Measurements from ENCODE around the gene TSPAN16. TPM values are rescaled to one million over a fixed set of nuclear protein-coding genes. Genes with fewer than 3 reads are reported as not detected.
"Not testable (repeated sequence)": the region's sequence is repeated elsewhere in the genome, so short reads cannot be mapped to it uniquely, and the experiment has no call there.

Gene TSPAN16
- total RNA-seq, 3 donors from 2014 or later = not detected

DNA sequence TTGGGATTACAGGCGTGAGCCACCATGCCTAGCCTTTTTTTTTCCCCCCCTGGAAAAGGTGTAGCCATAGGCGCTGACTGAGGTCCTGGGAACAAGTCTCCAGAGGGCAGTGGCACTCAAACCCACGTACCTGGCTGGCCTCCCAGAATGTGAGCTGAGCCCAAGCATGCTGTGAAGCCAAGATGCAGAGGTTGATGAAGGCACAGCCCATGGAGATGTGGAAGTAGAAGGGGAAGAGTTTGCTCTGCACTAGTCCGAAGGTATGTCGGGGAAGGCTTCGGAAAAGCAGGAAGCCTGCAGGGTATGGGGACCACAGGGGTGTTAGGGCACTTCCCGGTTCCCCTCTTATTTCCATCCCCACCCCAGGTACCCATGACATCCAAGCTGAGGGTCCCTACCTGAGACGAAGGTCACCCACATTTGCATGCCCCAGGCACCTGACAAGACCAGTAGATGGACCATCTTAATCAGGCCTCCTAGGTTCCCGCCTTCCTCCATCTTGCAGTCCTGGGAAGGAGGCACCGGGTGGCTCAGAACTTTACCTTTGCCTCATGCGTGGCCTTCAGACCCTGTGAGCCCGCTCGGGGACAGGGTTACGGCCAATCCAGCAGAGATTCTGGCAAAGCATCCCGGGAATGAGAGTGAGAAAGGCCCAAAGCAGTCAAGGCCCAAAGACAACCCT, 49.3 kb downstream of the TSPAN16 start:
- TF ChIP-seq, protein P1, sequence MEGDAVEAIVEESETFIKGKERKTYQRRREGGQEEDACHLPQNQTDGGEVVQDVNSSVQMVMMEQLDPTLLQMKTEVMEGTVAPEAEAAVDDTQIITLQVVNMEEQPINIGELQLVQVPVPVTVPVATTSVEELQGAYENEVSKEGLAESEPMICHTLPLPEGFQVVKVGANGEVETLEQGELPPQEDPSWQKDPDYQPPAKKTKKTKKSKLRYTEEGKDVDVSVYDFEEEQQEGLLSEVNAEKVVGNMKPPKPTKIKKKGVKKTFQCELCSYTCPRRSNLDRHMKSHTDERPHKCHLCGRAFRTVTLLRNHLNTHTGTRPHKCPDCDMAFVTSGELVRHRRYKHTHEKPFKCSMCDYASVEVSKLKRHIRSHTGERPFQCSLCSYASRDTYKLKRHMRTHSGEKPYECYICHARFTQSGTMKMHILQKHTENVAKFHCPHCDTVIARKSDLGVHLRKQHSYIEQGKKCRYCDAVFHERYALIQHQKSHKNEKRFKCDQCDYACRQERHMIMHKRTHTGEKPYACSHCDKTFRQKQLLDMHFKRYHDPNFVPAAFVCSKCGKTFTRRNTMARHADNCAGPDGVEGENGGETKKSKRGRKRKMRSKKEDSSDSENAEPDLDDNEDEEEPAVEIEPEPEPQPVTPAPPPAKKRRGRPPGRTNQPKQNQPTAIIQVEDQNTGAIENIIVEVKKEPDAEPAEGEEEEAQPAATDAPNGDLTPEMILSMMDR (IDR thresholded peaks at IDR 0.05) = no peak
- intact Hi-C loops (cut with DNase I, micrococcal nuclease) = no loop called here
- ATAC-seq = no peak

DNA sequence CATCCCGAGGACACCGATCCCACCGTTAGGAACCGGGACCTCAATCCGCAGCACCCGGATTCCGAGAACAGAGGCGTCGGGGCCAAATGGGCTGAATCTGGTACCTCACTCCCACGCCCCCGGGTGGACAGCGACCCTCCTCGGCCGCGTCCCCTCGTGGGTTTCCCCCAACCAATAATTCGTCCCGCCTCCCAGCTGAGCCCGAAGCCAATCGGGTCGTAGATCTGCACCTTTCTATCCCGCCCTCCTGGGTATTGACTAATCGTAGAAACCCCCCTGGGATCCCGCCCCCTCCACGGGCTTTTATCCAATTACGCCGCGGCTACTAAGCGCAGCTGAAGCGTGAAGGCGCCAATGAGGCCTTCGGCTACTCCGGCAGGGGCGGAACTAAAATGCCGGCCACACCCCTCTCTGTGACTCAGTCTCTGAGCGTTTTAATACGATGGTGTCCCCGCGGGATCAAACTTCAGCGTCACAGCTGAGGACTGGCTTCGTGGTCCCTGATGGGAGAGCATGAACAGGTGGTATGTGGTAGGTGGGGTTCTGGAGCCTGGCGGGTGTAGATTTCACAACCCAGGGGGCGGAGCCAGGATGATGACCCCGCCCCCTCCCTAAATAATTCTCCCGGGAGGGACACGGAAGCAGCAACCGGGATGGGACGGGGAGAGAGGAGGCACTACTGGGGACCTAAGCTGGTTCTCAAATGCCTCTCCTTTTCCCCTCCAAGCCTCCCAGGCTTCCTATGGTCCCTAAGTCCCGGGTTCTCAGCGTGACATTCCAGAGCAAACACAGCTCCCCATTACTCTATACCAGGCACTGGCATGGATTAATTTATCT, 50.4 kb downstream of the TSPAN16 start, which contains the start of the genes CCDC159 and TMEM205:
Gene CCDC159 (plus strand): TSS at position 416 of the 837 bp plus-strand sequence. CDS start 88 bp downstream, at position 504.
Gene TMEM205 (minus strand): TSS at position 165 of the 837 bp plus-strand sequence. CDS start 649 bp downstream, outside the sequence.
- H3K4me3 ChIP-seq = peak within 1 kb of the TSS; percentile 44
- TF ChIP-seq, protein P1 (IDR thresholded peaks at IDR 0.05) = peak; percentile 25
- intact Hi-C loops (cut with DNase I, micrococcal nuclease) = no loop called here
- H3K9me3 ChIP-seq = no peaks in the 10 kb centered on the region
- DNase-seq (peak; percentile 98 to 99 (median 99)), ATAC-seq (peak; percentile 96)
- H3K4me1 ChIP-seq (ENCODE audit: low read depth) = peaks cover 25% of the 10 kb centered on the region
- peaks cover 3% of the 10 kb centered on the region for H3K36me3 ChIP-seq (ENCODE audit: low read depth)

More for the DNA sequence above, 49.3 kb downstream of the TSPAN16 start:
- DNase-seq = peak in 1 of 3 donors; percentile 45
- Histone ChIP-seq H3K4me3 (no peak overlapping the region), H3K4me1 (ENCODE audit: low read depth) (peaks cover 25% of the 10 kb centered on the region), H3K36me3 (ENCODE audit: low read depth) (peaks cover 3% of the 10 kb centered on the region), H3K9me3 (no peaks in the 10 kb centered on the region)

DNA sequence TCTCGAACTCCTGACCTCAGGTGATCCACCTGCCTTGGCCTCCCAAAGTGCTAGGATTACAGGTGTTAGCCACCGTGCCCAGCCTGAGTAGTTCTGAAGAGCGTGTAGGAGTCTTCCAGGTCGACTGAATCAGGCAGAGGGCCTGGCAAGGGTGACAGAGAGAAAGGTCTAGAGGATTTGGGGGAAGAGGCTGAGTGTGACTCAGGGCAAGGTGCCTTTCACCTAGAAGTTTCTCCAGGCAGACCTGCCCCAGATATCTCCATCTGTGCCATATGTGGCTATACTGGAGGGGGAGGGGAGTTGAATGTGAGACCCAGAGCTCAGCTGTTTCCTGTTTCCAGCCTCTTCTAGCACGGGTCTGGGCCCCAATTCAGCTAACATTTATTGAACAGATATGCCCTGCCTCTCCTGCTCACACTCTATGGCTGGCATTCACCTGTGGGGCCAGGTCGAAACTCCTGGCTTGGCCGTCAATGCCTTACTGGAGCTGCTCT, 51.6 kb downstream of the TSPAN16 start:
- H3K9me3 ChIP-seq = no peaks in the 10 kb centered on the region
- H3K36me3 ChIP-seq (ENCODE audit: low read depth) = peaks cover 3% of the 10 kb centered on the region
- ATAC-seq (no peak), DNase-seq (no peak)
- no peak overlapping the region for H3K4me3 ChIP-seq
- intact Hi-C loops (cut with DNase I, micrococcal nuclease) = no loop called here
- TF ChIP-seq, protein P1 (IDR thresholded peaks at IDR 0.05) = no peak
- peaks cover 25% of the 10 kb centered on the region for H3K4me1 ChIP-seq (ENCODE audit: low read depth)

DNA sequence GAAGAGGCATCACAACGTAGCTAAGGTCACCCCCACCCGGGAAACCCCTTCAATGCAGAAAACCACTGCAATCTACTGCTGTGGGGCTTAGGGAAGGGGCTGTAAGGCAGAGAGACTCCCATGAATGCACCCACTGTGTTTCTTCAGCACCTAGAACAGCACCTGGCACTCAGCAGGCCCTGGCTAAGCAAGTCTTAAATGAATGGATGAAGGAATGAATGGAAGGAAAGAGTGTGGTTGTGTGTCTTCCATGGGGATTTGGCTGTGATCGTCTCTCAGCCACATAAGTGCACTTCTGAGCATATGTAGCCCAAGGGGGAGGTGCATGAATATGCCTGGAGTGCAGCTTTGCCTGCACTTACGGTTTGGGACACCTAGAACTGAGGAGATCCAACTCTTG, 53.2 kb downstream of the TSPAN16 start:
- ATAC-seq = no peak
- TF ChIP-seq, protein P1 (IDR thresholded peaks at IDR 0.05) = no peak
- H3K4me3 ChIP-seq = no peak overlapping the region
- DNase-seq = no peak
- peaks cover 3% of the 10 kb centered on the region for H3K36me3 ChIP-seq (ENCODE audit: low read depth)
- peaks cover 20% of the 10 kb centered on the region for H3K4me1 ChIP-seq (ENCODE audit: low read depth)
- intact Hi-C loops (cut with DNase I, micrococcal nuclease) = no loop called here
- H3K9me3 ChIP-seq = no peaks in the 10 kb centered on the region

DNA sequence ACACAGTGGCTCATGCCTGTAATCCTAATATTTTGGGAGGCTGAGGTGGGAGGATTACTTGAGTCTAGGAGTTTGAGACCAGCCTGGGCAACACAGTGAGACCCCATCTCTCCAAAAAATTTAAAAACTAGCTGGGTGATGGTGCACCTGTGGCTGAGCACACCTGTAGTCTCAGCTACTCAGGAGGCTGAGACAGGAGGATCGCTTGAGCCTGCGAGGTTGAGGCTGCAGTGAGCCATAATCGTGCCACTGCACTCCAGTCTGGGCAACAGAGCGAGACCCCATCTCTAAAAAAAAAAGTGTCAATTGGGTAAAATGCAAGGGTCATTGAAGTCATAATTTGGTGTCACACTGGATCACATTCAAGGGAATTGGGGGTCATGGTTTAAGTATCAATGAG, 58.1 kb downstream of the TSPAN16 start:
- DNase-seq; H3K9me3 ChIP-seq; H3K36me3 ChIP-seq (ENCODE audit: low read depth); intact Hi-C loops (cut with DNase I, micrococcal nuclease); H3K4me1 ChIP-seq (ENCODE audit: low read depth); ATAC-seq; H3K4me3 ChIP-seq: not testable (repeated sequence)

All from mucosa of descending colon (tissue), 3 donors.